HG03354 (cell line): ENCODE measurements around the gene METTL16.

Experiments used
- ATAC-seq: cut with Tn5 transposase; IDR thresholded peaks from one replicate; pipeline ENCODE4 v1.9.1; 2021; ENCODE audit warnings: mild to moderate bottlenecking; ENCODE audit not compliant: unreplicated experiment, poor library complexity, severe bottlenecking

Gene METTL16

DNA sequence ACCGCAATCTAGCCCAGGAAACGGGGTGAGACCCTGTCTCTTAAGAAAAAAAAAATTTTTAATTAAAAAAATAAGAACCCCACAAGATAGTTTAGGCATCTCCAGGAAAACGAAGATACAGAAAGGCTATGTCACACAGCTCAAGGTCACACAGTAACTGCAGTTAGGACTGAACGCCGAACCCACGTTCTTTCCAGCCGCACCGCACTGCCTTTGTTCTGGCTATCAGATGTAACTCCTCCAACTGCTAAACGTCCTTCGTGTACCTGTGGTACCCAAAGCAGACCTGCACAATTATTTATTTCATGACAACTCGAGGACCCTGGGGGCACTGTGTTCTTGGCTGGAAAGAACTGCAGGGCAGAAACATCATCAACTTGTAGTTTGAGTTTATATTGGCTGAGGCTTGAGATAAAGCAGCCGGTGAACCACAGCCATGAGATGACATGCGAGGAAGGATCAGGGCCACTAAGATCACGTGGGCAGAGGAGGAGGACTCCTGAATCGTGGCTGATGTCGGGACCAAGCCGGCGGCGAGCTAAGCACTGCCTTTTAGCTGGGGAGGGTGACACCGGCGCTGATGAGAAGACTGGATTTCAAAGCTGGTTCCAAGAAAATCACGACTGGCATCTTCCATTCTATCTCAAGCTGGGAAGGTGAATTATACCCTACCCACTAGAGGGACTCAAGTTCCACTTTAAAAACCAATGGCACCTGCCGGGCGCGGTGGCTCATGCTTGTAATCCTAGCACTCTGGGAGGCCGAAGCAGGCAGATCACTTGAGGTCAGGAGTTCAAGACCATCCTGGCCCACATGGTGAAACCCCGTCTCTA is 90.2 kb downstream of the METTL16 start:
- no peak for ATAC-seq

DNA sequence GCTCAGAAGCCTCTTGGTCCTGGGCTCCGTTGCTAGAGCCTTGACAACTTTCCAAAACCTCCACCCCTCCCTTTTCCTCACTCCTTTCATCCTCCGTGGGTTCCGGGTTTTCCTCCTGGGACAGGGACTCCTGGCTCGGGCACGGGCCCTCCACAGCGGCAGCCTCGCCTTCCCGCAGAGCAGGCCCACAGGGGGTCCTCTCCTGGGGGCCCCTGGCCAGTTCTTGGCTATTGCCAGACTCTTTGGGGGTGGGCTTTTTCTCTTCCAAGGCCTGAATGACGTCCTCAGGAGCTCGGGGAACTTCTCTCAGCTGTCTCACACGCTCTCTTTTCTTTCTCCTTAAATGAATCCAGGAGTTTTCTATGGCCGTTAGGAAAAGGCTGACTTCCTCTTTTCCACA is 91.5 kb downstream of the METTL16 start:
- no peak for ATAC-seq

DNA sequence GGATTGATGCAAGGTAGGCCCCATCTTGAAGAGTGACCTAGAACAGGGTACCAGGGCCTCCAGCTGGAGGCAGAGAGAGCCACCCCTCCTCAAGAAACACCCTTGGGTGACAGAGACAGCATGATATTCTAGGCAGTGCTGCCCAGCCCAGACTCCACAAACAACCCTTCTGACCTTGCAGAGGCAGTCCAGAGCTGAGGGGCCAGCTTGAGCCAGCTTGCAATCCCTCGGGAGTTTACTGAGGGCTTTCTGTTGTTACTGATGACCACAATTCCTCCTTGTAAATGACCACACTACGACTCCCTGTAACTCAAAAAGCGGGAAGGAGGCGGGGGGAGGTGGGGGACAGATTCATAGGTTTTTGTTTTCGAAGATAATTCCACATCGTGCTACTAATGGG is 92.2 kb downstream of the METTL16 start:
- ATAC-seq: no peak

DNA sequence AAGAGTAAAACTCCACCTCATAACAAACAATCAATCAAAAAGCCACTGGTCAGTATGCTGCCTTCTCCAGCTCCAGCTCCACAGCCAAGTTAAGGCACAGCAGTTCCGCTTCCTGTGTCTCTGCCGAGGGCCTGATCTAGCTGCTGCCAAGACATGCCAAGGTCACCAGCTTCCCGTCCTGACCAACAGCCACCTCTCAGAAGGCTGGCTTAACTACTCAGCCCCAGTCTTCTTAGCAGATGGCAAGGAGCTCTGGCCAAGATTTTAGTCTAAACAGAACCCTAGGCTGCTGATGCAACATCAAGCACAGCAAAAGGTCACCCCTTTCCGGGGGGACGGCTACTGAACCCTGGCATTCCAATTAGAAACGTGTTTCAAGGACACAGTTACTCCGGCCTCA is 93.1 kb downstream of the METTL16 start:
- ATAC-seq: no peak

DNA sequence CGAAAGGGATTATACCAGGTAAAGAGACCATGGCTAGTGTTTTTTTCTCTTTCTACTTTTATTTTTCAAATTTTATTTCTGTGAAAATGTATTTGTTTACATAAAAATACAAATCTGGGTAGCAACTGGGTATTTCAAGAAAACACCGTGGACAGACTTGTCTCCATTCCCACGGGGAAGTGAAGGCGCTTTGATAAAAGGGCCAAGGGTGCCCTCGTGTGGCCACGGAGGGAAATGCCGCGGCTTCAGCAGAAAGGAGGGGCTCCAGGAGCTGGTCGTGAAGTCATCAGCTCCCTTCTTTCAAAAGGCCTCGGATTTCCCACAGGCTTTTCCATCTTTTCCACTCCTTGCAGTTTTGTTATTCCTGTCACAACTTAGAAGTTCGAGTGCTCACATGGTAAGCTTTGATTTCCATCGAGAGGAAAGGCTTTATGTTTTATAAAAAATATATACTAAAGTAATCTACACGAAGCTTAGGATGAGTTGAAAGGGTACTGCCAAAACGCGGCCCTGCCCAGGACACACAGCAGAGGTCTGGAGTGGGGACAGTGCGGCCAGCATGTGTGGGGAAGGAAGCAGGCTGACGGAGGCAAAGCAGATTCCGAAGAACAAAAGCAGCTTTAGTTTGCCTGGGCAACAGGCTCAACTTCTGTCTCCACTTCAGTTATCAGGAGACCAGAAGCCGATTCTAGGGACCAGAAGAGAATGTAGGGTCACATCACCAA is 95.5 kb downstream of the METTL16 start:
- ATAC-seq: no peak

DNA sequence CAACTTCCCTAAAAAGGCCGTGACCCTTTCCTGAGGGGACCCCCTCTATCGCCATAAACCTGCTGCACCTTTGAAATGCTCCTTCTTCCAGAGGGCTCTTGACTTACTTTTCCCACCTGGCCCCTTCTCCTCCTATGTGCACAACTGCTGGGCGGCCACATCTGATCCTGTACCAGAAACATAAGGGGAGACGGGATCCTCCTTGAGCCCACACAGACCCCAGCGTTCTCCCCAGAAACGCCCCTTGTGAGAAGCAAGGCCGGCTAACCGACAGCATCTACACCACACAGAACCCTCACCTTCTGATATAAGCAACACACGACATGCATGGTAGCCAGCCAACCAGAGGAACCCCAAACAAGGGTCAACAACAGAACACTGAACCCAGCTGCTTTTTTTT is 96.6 kb downstream of the METTL16 start:
- no peak for ATAC-seq

DNA sequence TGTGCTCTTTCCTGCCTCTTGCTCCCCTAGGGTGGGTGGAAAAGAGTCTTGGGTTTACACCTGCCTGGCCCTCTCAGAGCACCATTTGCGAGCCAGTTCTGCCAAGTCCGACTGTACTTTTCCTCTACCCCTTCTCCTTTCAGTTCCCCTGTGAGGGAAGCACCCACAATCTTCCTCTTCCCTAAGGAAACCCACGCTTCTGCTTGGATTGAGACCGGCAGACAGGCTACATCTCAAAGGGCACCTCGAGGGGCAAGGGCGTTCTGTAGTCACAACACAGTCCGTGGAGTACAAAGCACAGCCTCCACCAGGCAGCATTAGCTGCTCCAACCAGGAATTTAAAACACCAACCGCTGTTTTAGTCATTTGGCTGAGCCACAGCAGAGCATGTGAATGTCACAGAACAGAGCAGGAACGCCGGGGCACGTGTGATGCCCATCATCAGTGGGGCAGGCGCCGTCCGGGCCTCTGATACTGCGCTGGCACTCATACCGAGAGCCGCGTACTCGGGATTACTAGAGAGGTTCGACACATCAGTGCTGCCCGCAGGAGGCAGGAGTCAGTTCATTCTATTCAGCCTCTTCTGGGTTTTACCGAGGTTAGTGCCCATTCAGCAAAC is 97.1 kb downstream of the METTL16 start:
- no peak for ATAC-seq

DNA sequence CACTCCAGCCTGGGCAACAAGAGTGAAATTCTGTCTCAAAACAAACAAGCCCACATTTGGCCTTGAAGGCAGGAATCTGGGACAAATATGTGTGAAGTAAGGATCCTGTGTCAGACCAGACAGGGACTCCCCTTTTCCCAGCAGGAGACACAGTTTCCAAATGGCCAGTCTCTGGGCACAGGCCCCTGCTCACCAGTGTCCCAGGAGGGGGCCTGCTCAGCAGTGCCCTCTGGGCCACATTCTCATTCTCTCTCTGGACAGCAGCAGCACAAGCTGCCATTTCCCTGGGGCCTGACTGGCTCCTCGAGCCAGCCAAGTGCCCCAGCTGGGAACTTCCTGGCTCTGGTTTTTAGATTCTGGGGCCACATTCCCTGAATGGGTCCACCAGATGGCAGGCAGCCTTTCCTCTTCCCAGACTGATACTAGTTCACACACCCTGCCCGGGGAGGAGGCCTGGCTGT is 99.1 kb downstream of the METTL16 start:
- no peak for ATAC-seq

DNA sequence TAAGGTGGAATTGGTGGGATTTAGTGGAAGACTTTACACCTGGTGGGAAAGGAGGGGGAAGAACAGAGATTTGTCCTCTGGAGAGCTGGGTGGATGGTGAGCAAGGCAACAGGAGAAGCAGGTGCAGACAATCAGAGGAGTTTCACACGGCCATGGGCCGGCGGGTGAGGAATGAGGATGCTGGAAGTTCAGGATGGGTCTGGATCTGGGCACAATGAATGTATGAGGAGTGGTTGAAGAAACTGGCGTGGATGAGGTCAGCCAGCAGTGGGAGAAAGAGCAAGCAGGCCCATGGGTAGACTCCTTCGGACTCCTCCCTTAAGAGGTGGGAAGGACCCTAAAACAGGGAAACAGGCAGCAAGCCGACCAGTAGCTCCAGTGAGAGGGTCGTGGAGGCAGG is 100.7 kb downstream of the METTL16 start:
- no peak for ATAC-seq

DNA sequence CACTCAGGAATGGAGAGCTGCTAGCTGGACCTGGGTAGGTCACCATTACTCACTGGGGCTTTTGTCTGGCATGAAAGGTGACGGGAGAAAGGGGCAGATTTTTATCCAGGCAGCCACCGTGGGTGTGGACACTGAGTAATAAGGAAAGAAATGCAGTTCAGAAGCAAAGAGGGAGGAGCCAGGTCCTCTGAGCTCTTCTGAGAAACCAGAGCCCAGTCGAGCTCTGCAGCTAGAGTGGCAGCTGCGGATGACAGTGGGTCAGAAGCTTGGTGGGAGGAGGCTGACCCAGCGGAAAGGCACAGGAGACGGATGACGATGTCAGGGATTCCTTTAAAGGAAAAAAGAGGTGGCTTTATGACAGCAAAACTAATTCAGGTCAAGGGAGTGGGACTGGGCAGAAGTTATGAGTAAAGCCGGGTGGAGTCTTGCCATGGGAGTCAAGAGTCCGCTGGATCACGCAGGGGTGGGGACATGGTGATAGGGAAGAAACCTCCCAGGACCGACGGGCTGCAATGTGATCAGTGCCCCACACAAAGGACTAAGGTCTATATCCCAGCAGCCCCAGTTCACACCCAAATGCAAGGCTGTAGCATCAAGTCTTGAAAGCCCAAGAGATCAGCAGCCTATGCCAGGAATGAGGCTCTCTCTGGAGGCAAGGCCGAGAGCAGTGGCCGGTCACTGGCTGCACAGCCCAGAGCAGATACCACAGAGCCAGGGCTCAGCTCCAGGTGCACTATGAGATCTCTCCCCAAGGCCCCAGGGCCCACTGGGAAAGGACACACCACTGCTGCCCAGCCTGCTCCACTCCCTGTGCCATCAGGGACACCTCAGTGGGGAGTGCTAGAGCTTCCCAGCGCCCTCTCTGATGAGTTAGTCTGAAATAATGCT is 104.5 kb downstream of the METTL16 start:
- no peak for ATAC-seq

DNA sequence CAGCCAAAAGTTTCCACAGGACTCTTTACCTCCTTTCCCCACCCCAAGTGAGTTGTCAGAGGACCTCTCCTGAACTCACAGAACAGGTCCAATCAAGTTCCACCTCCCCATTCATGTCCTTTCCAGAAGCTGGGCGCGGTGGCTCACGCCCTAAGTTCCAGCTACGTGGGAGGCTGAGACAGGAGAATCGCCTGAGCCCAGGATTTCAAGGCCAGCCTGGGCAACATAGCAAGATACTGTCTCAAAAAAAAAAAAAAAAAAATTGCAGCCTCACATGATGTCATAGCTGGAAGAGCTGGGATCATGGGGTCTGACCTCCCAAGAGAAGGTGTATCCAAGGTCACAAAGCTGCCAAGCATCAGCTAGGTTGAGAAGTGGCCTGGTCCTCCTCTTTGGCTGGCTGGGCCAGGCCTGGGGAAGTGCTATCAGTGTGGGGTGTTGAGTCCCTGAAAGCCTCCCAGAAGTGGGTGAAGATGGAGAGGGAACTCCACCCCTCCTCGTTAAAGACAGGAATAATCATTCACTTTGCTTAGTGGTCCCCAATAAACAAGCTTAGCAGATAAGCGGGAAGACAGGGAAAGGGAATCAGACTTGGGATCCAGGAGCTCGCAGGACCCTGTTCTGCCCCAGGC is 105.3 kb downstream of the METTL16 start:
- no peak for ATAC-seq

DNA sequence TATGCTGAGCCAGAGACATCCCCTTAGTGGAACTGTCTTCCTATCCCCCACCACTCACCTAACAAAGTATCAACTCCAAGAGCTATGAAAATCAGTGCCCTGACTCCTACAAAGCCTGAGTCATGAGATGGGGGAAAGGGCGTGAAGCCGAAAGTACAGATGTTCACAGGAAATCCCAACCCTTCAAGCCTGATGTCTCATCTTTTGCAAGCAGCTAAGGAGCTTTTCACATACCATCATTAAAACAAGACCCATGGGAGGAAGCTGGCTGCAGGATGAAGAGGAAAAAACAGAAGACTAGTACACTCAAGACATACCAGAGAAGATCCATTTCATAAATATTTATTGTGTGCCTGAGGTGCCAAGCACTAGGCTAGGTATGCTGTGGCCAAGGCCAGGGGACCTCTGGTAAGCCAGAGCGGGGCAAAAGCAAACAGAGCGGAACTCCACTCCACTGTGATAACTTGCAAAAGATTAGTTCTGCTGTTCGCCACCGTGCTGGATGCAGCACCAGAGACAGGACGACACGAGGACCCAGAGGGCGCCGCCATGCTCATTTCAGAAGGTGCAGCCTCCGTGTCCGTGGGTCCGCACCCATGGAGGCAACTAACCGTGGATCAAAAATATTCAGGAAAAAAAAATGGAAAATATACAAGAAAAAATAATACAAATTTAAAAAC is 106.3 kb downstream of the METTL16 start:
- no peak for ATAC-seq

DNA sequence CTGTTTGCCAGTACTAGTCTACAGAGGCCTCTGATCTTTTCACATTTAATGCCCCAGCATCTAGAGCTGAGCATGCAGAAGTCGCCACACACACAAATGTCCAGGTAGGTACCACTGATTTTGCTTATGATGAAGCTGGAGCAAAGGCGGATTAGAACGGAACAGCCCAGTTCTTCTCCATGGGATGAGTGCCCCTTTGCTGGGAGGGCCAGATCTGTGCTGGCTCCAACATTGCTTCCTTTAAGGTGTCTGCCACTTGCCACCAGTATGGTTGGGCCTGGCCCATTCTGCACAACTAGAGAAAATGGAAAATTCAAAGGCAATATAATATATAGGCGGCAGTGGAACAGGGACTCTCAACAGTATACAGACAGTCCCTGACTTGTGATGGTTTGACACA is 108.6 kb downstream of the METTL16 start:
- no peak for ATAC-seq

DNA sequence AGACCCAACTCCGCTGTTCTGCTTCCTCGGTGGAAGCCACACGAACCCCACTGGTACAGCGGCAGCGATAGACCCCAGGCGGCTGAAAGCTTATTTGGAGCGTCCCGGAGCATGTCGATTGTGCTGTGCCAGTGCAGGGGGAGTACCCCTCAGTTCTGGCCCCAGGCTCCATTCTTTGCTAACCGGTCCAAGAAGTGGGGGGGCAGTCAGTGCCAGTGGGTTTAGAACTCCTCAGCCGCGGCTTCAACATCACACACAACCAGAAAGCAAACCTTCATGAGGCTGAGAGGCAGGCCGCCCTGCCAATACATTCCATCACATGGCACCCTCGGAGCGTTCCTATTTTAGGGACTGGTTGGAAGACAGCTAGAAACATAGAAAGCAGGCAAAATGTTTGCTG is 109.1 kb downstream of the METTL16 start:
- ATAC-seq: no peak

DNA sequence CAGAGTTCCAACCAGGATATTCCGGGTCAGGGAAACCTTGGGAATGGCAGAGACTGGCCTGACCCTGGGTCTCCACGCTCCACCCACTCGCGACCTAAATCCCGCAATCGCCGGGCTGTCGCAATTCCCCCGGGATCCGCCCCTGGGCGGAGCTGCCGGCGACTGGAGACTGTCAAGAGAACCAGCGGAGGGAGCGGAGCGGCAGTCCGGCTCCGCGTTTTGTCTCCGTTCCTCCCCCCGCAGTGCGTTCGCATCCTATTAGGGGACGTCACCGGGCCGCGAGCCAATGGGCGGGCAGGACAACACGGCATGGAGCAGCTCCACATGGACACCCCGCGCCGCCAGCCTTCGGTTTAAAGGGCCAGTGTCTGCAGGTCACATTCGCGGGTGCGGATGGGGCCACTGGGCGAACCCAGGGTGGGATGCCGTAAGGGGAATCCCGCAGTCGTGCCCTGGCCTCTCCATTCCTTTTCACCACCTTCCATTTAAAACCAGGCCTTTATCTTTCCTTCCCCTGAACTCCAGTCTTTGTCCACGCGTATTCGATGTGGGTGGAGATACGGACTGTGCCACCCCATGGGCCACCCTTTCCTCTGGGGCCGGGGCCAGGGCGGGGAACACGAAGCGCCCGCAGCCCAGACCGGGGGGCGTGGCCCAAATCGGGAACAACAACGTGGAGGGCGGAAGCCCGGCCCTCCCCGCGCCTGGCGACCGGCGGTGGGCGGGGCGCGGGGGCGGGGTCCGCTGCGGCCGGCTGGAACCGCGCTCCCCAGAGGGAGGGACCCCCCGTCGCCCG is 110.1 kb downstream of the METTL16 start:
- peak; percentile 51 for ATAC-seq

DNA sequence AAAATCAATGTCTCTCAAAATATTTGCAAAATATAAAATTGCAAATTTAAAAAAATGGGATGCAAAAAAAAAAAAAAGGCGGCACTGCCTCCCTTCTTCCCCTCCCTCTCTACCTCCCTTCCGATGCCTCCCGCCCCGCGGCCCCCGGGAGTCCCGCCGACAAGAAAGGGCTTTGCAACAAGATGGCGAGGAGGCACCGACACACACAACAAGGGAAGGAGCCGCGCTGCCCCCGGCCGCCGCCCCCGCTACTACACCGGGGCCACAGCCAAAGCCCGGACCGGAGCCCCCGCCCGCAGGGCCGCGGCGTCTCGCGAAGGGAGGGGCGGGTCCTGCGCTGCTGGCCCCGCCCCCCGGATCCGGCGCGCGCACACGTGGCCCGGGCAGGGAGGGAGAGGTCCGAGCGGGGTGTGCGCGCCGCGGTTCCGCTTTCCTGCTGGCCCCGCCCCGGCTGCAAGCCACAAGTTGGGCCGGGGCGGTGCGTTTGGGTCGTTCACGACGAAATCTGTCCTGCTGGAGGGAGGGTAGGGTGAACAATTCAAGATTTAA is 110.7 kb downstream of the METTL16 start, which contains the start of gene MNT:
TSS of gene MNT (minus strand) at position 184 of the 549 bp plus-strand sequence. CDS start 348 bp downstream, outside the sequence.
- ATAC-seq: peak; percentile 33

DNA sequence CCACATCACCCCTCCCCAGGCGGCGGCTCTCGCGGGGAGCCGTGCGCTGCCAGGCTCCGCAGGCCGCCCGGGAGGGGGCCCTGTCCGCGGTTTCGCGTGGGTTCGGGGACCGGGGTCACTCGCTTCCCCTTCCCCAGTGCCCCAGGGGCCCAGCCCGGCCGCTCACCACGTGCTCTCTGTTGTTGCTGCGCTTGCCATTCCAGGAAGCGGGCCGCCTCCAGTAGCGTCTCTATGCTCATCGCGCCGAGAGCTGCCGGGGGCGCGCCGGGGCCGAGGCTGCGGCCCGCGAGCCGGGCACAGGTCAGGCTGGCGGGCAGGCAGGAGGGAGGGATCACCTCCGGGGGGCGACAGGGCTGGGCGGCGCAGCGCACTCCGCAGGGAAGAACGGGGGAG is 111.2 kb downstream of the METTL16 start:
- no peak for ATAC-seq
